PC-3 (cell line): Measurements from ENCODE around the gene AGBL3.

ENCODE experiments used
- CTCF ChIP-seq: fragments of 300-600 bp; sonication (generic); conservative IDR thresholded peaks from 2 replicates; pipeline ENCODE4 v1.5.1; 2017; ENCODE audit warnings: antibody characterized with exemption, low read depth, mild to moderate bottlenecking, low read length
- EZH2 ChIP-seq: fragments of 300-600 bp; sonication (generic); IDR thresholded peaks from one replicate; pipeline ENCODE4 v1.6.1; 2017; ENCODE audit warnings: antibody characterized with exemption, mild to moderate bottlenecking, low read length; ENCODE audit not compliant: unreplicated experiment
- EZH2phosphoT487 ChIP-seq: fragments of 300-600 bp; sonication (generic); IDR thresholded peaks from 2 replicates; pipeline ENCODE4 v1.6.1; 2018; ENCODE audit warnings: mild to moderate bottlenecking, antibody characterized with exemption, low read length, borderline replicate concordance

GRCh38 chr7:135162382-135163001 is 176.2 kb downstream of the AGBL3 start:
- TF ChIP-seq CTCF (no peak), EZH2phosphoT487 (no peak), EZH2 (no peak)
